ENCODE results near the gene SAP30L.

DNA sequence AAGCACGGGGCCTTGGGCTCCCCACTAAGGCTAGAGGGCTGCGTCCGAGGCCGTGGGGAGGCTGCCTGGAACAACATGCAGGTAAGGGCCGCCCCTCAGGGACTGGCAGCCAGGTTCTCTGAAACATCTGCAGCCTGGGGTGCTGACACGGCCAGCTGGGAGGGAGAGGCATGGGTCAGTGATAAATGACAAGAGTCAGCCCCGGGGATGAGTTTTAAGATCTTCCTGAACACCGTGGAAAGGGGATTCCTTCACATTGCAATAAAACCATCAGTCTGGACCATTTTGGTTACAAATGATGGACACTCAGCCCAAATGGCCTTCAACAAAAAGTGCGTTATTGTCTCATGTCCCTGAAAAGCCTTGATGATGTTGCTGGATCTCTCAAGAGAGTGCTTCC, 32.9 kb upstream of the SAP30L start:
- TF ChIP-seq, protein P1, sequence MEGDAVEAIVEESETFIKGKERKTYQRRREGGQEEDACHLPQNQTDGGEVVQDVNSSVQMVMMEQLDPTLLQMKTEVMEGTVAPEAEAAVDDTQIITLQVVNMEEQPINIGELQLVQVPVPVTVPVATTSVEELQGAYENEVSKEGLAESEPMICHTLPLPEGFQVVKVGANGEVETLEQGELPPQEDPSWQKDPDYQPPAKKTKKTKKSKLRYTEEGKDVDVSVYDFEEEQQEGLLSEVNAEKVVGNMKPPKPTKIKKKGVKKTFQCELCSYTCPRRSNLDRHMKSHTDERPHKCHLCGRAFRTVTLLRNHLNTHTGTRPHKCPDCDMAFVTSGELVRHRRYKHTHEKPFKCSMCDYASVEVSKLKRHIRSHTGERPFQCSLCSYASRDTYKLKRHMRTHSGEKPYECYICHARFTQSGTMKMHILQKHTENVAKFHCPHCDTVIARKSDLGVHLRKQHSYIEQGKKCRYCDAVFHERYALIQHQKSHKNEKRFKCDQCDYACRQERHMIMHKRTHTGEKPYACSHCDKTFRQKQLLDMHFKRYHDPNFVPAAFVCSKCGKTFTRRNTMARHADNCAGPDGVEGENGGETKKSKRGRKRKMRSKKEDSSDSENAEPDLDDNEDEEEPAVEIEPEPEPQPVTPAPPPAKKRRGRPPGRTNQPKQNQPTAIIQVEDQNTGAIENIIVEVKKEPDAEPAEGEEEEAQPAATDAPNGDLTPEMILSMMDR (IDR thresholded peaks at IDR 0.05 in 8 of 11, conservative IDR thresholded peaks at IDR 0.05 in 3 of 11), result no peak
- no peak for TF ChIP-seq POLR2A (IDR thresholded peaks at IDR 0.05)
- no peak for TF ChIP-seq POLR2AphosphoS5 (IDR thresholded peaks at IDR 0.05)
